Jurkat, Clone E6-1 (cell line): ENCODE measurements around the gene MAST4. TPM values are rescaled to one million over a fixed set of nuclear protein-coding genes. Genes with fewer than 3 reads are reported as not detected.

Source experiments
- DNase-seq: peaks from one replicate; pipeline ENCODE4 v3.0.0-alpha.2; 2011; ENCODE audit warnings: low read depth, low spot score
- H3K4me3 ChIP-seq: 2 replicates; pipeline ENCODE4 v1.5.1; 2011; ENCODE audit warnings: mild to moderate bottlenecking, low read length, control low read depth, moderate library complexity
- polyA plus RNA-seq: library from polyadenylated mRNA; unstranded; fragments of >200 nt; gene quantifications from one replicate; pipeline ENCODE4 v1.2.1, GENCODE V29; 2012; ENCODE audit warnings: missing spikeins; ENCODE audit not compliant: insufficient read length, insufficient read depth

The MAST4 gene
- polyA plus RNA-seq, result 2.2 TPM

GRCh38 chr5:66595756-66596635, at the start of gene MAST4:
TSS of gene MAST4 (plus strand) at chr5:66596393. CDS start at chr5:66596656, 263 bp downstream.
- peak within 1 kb of the TSS; percentile 44 for H3K4me3 ChIP-seq
- peak; percentile 61 for DNase-seq

- no peak overlapping the region for H3K4me3 ChIP-seq
- DNase-seq, result no peak
Measured at GRCh38 chr5:66546541-66546940, 49.7 kb upstream of the MAST4 start.

GRCh38 chr5:66551338-66551737, 44.9 kb upstream of the MAST4 start:
- DNase-seq, result no peak
- no peak overlapping the region for H3K4me3 ChIP-seq

GRCh38 chr5:66551945-66552344, 44.2 kb upstream of the MAST4 start:
- no peak overlapping the region for H3K4me3 ChIP-seq
- DNase-seq, result no peak

GRCh38 chr5:66553368-66553912, 42.8 kb upstream of the MAST4 start:
- DNase-seq, result no peak
- no peak overlapping the region for H3K4me3 ChIP-seq

- DNase-seq, result peak; percentile 12
- no peak overlapping the region for H3K4me3 ChIP-seq
Measured at GRCh38 chr5:66553916-66554575, 42.1 kb upstream of the MAST4 start.

GRCh38 chr5:66554884-66555283, 41.3 kb upstream of the MAST4 start:
- H3K4me3 ChIP-seq, result no peak overlapping the region
- no peak for DNase-seq

GRCh38 chr5:66558560-66558959, 37.6 kb upstream of the MAST4 start:
- no peak overlapping the region for H3K4me3 ChIP-seq
- no peak for DNase-seq

- no peak for DNase-seq
- no peak overlapping the region for H3K4me3 ChIP-seq
Measured at GRCh38 chr5:66560371-66560770, 35.8 kb upstream of the MAST4 start.

GRCh38 chr5:66561256-66561990, 34.8 kb upstream of the MAST4 start:
- H3K4me3 ChIP-seq, result no peak overlapping the region
- DNase-seq, result no peak

GRCh38 chr5:66565878-66566277, 30.3 kb upstream of the MAST4 start:
- DNase-seq, result peak; percentile 5
- H3K4me3 ChIP-seq, result no peak overlapping the region

GRCh38 chr5:66567474-66567873, 28.7 kb upstream of the MAST4 start:
- no peak for DNase-seq
- H3K4me3 ChIP-seq, result no peak overlapping the region

GRCh38 chr5:66570201-66570600, 26.0 kb upstream of the MAST4 start:
- no peak for DNase-seq
- no peak overlapping the region for H3K4me3 ChIP-seq

- no peak overlapping the region for H3K4me3 ChIP-seq
- no peak for DNase-seq
Measured at GRCh38 chr5:66573733-66574132, 22.5 kb upstream of the MAST4 start.

- DNase-seq, result no peak
- H3K4me3 ChIP-seq, result no peak overlapping the region
Measured at GRCh38 chr5:66582499-66583165, 13.6 kb upstream of the MAST4 start.

GRCh38 chr5:66585291-66585690, 10.9 kb upstream of the MAST4 start:
- DNase-seq, result no peak
- H3K4me3 ChIP-seq, result no peak overlapping the region

- no peak overlapping the region for H3K4me3 ChIP-seq
- DNase-seq, result no peak
Measured at GRCh38 chr5:66587771-66588170, 8.4 kb upstream of the MAST4 start.

GRCh38 chr5:66596636-66597182, 516 bp downstream of the MAST4 start:
- H3K4me3 ChIP-seq, result peak overlapping the region; percentile 44
- DNase-seq, result no peak
